Activated CD4-positive, alpha-beta T cell treated with anti-CD3 and anti-CD28 coated beads for 4 hours (primary cell): ENCODE results near the gene EDA.
"Not testable (repeated sequence)": the region's sequence is repeated elsewhere in the genome, so short reads cannot be mapped to it uniquely, and the experiment has no call there.

Experiments used
- DNase-seq, 2 donors: peaks; one replicate each; pipeline ENCODE4 v3.0.0-alpha.2; 2020

EDA gene

GRCh38 chrX:69961365-69962072 is 345.6 kb downstream of the EDA start:
- DNase-seq = no peak

- DNase-seq = no peak
Observed at GRCh38 chrX:69968950-69969349, 353.0 kb downstream of the EDA start.

GRCh38 chrX:69969460-69969859 is 353.5 kb downstream of the EDA start:
- no peak for DNase-seq

GRCh38 chrX:69987691-69988090 is 371.8 kb downstream of the EDA start:
- no peak for DNase-seq

GRCh38 chrX:69988955-69989394 is 373.1 kb downstream of the EDA start:
- DNase-seq = peak in 1 of 2 donors; percentile 4

GRCh38 chrX:69991685-69992084 is 375.8 kb downstream of the EDA start:
- DNase-seq = no peak

GRCh38 chrX:69993494-69993893 is 377.6 kb downstream of the EDA start:
- DNase-seq = no peak

GRCh38 chrX:69995362-69996112 is 379.6 kb downstream of the EDA start:
- DNase-seq = no peak

- DNase-seq = no peak
Observed at GRCh38 chrX:69996113-69996468, 380.2 kb downstream of the EDA start.

- DNase-seq = not testable (repeated sequence)
Observed at GRCh38 chrX:69998299-69998698, 382.4 kb downstream of the EDA start.

GRCh38 chrX:70001269-70001668 is 385.4 kb downstream of the EDA start:
- DNase-seq = no peak

- DNase-seq = no peak
Observed at GRCh38 chrX:70001708-70002341, 385.9 kb downstream of the EDA start.

- no peak for DNase-seq
Observed at GRCh38 chrX:70007946-70008345, 392.0 kb downstream of the EDA start.

- no peak for DNase-seq
Observed at GRCh38 chrX:70009049-70009448, 393.1 kb downstream of the EDA start.

GRCh38 chrX:70009970-70010369 is 394.1 kb downstream of the EDA start:
- no peak for DNase-seq

- DNase-seq = no peak
Observed at GRCh38 chrX:70012756-70013155, 396.8 kb downstream of the EDA start.

GRCh38 chrX:70013466-70014381 is 397.8 kb downstream of the EDA start:
- DNase-seq = no peak

- DNase-seq = no peak
Observed at GRCh38 chrX:70016513-70016912, 400.6 kb downstream of the EDA start.

GRCh38 chrX:70022616-70023015 is 406.7 kb downstream of the EDA start:
- no peak for DNase-seq

GRCh38 chrX:70025464-70025863 is 409.6 kb downstream of the EDA start:
- no peak for DNase-seq

GRCh38 chrX:70026112-70026850 is 410.4 kb downstream of the EDA start:
- no peak for DNase-seq

GRCh38 chrX:70026851-70027200 is 410.9 kb downstream of the EDA start:
- DNase-seq = no peak
